ACC112 (cell line): ENCODE measurements around the gene UBE2H.
"Not testable (repeated sequence)": the region's sequence is repeated elsewhere in the genome, so short reads cannot be mapped to it uniquely, and the experiment has no call there.

Experiments used
- H2AFZ ChIP-seq: fragments of 200-600 bp; sonication (generic); one replicate; pipeline ENCODE4 v1.6.0; 2017; ENCODE audit warnings: antibody characterized with exemption, low read length; ENCODE audit not compliant: unreplicated experiment
- H3K27ac ChIP-seq: fragments of 200-600 bp; sonication (generic); 2 replicates; pipeline ENCODE4 v1.5.1; 2014; ENCODE audit warnings: low read depth, mild to moderate bottlenecking, antibody characterized with exemption, low read length, moderate library complexity
- H3K27me3 ChIP-seq: fragments of 200-600 bp; sonication (generic); 2 replicates; pipeline ENCODE4 v1.6.1; 2014; ENCODE audit warnings: mild to moderate bottlenecking, antibody characterized with exemption, low read length, moderate library complexity, mixed read lengths; ENCODE audit not compliant: insufficient read depth
- H3K36me3 ChIP-seq: fragments of 200-600 bp; sonication (generic); 2 replicates; pipeline ENCODE4 v1.6.1; 2016; ENCODE audit warnings: mild to moderate bottlenecking, antibody characterized with exemption, low read length, moderate library complexity, mixed read lengths; ENCODE audit not compliant: insufficient read depth
- H3K4me1 ChIP-seq: fragments of 200-600 bp; sonication (generic); one replicate; pipeline ENCODE4 v1.6.1; 2016; ENCODE audit warnings: low read length, mixed read lengths; ENCODE audit not compliant: insufficient read depth, unreplicated experiment, control insufficient read depth
- H3K4me3 ChIP-seq: fragments of 200-600 bp; sonication (generic); 2 replicates; pipeline ENCODE4 v1.5.1; 2014; ENCODE audit warnings: mild to moderate bottlenecking, low read depth, low read length
- H3K79me2 ChIP-seq: fragments of 200-600 bp; sonication (generic); one replicate; pipeline ENCODE4 v1.6.0; 2016; ENCODE audit warnings: low read length; ENCODE audit not compliant: control insufficient read depth, unreplicated experiment, insufficient read depth

The UBE2H gene

DNA sequence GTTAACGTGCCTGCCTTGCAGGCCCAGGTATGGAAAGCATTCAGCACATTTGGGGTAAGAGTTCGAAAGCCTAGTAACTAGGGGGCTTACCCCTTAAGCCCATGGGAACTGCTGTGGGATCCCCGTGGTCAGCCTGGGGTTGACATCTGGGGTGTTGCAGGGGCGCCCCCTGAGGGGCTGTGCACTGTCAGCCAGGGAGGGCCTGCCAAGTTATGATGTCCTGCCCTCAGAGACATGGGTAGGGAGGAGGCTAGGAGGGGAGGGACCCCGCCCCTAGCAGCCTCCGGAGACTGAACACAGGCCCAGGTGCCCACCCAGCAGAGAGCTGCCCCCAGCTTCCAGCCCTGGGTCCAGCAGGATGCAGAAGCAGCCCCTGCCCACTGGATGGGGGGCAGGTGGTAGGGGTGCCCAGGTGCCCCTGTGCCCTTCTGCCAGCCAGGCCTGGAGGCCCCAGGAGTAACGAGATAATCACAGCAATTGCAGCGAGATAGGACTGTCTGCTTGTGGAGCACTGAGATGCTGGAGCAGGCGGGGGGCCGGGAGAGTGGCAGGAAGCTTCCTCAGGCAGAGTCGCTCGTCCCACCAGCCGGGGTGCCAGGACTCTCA is 153.3 kb downstream of the UBE2H start:
- Histone ChIP-seq H3K4me3 (no peak overlapping the region), H3K36me3 (no peaks in the 10 kb centered on the region), H3K4me1 (no peaks in the 10 kb centered on the region), H3K27ac (no peak overlapping the region), H3K27me3 (no peaks in the 10 kb centered on the region), H2AFZ (no peak overlapping the region), H3K79me2 (no peaks in the 10 kb centered on the region)

DNA sequence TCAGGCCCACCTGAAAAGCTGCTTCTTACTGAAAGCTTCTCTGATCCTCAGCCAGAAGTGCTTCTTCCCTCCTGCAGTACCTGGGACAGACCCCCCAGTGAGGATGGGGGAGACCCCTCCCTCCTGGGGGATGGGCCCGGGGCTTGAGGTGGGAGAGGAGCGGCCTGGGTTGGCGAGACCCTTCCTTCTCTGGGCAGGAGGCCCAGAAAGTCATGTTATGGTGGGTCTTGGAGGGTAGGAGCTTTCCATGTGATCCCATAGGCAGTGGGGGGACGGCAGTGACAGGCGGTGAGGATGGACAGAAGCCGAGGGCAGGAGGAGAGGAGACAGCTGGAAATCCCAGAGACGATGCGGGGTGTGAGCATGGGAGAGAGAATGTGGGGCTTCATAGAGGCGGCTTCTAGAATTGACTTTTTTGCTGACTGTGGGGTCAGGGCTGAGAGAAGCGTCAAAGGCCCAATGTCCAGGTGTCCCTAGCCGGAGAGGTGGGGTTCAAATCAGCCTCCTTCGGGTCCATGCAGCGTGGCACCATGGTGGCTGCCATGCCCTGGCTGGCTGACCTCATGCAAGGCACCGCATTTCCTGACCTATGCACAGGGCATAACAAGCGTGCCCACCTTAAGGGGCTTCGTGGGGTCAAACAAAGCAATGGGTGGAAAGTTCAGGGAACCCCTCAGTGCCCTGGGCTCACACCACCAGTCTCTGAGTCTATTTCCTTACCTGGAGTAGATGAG is 154.0 kb downstream of the UBE2H start:
- Histone ChIP-seq H3K79me2 (no peaks in the 10 kb centered on the region), H3K4me3 (no peak overlapping the region), H3K4me1 (no peaks in the 10 kb centered on the region), H3K27ac (no peak overlapping the region), H3K36me3 (no peaks in the 10 kb centered on the region), H2AFZ (no peak overlapping the region), H3K27me3 (no peaks in the 10 kb centered on the region)

DNA sequence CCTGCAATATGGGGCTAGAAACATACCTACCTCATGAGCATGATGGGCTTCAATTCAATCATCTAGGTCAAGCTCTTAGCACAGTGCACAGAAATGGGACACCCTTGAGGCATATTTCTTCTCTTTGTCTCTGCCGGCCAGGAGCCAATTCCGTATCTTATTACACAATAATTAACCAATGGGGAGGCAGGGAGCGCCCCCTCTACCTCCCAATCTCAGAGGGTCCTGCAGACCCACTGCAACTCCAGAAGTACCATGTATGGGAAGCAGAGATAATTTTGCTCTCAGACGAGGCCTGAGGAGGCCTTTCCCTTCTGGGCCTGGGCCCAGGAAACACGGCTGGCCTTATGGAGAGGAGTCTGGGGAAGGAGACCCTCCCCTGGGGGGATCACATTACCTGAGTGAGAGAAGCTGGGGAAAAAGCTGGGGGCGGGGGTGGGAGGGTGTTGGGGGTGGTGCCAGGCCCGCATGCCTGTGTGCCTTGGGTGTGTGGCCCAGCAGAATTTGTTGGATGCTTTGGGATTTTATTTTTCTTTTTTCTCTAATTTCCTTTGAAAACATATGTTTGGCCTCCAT is 155.5 kb downstream of the UBE2H start:
- no peaks in the 10 kb centered on the region for H3K36me3 ChIP-seq
- H3K4me1 ChIP-seq, result no peaks in the 10 kb centered on the region
- no peaks in the 10 kb centered on the region for H3K79me2 ChIP-seq
- no peak overlapping the region for H3K4me3 ChIP-seq
- H2AFZ ChIP-seq, result no peak overlapping the region
- H3K27ac ChIP-seq, result no peak overlapping the region
- no peaks in the 10 kb centered on the region for H3K27me3 ChIP-seq

DNA sequence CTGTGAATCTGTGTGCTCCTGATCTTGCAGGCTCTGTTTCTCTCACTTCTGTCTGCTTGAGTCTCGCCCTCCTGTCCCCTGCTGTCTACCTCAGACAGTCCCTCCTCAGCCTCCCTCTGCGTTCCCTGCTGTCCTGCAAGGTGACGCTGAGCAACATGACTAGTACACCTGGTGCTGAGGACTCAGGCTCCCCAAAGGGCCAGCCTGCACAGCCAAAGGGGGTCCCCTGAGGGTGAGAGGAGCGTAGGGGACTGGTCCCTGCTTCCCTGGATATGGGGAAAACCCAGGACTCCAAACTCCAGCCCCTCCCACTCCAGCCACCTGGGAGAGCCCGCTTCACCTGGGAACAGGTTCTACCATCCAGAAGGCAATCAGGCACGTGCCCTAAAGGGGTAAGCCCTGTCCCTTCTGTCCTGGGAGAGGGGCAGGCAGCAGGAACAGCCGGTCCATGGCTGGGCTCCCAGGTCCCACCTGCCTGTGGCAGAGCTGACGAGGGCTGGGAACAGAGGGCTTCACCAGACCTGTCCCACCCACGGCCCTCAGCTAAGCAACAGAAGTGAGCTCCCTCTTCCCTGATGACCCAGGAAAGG is 156.5 kb downstream of the UBE2H start:
- Histone ChIP-seq H3K4me1 (no peaks in the 10 kb centered on the region), H3K36me3 (no peaks in the 10 kb centered on the region), H2AFZ (no peak overlapping the region), H3K79me2 (no peaks in the 10 kb centered on the region), H3K27me3 (no peaks in the 10 kb centered on the region), H3K4me3 (no peak overlapping the region), H3K27ac (no peak overlapping the region)

DNA sequence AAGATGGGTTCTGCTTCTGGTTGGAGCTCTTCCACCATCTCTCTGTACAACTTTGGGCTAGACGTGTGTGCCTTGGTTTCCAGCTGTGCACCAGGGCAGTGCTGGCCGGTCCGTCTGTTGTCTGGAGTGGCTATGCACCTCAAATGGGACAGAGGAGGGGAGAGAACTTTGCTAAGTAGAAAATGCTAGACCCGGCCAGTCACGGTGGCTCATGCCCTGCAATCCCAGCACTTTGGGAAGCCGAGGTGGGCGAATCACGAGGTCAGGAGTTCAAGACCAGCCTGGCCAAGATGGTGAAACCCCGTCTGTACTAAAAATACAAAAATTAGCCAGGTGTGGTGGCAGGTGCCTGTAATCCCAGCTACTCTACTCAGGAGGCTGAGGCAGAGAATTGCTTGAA is 158.3 kb downstream of the UBE2H start:
- H3K27ac ChIP-seq, H3K27me3 ChIP-seq, H3K79me2 ChIP-seq, H2AFZ ChIP-seq, H3K4me1 ChIP-seq, H3K36me3 ChIP-seq, H3K4me3 ChIP-seq: not testable (repeated sequence)

DNA sequence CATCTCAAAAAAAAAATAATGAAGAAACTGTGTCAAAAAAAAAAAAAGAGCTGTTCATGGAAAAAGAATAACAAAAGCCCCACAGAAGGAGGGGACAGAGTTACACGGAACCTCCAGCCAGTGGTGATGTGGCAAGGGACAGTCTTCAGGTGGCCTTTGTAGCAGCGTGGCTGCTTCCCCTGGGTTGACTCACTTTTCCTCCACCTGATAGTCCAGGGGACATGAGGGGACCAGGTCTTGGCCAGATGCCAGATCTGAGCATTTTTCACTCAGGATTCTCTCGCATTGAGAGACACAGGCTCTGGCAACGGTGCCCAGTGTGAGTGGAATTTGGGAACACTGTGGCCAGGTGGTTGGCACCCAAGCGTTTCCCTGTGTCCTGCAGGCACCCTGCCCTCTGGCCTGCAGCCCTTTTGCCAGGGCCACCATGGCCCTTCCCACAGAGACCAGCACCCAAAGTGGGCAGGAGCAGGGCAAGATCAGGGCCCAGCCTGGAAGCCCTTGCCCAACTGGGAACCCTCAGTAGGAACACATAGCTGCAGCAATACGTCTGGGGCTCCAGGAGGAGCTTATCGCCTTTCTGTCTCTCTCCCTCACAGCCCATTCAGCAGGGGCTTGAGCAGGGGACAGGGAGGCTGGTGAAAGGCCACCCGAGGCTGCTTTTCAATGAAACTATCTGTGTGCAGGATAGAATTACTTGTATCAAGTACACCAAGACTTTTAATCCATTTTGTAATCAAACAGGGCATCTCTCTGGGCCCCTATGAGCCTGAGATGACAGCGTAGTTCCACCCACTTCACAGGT is 159.1 kb downstream of the UBE2H start:
- no peak overlapping the region for H3K4me3 ChIP-seq
- H2AFZ ChIP-seq, result no peak overlapping the region
- H3K27me3 ChIP-seq, result no peaks in the 10 kb centered on the region
- H3K36me3 ChIP-seq, result no peaks in the 10 kb centered on the region
- no peaks in the 10 kb centered on the region for H3K79me2 ChIP-seq
- H3K27ac ChIP-seq, result no peak overlapping the region
- no peaks in the 10 kb centered on the region for H3K4me1 ChIP-seq

DNA sequence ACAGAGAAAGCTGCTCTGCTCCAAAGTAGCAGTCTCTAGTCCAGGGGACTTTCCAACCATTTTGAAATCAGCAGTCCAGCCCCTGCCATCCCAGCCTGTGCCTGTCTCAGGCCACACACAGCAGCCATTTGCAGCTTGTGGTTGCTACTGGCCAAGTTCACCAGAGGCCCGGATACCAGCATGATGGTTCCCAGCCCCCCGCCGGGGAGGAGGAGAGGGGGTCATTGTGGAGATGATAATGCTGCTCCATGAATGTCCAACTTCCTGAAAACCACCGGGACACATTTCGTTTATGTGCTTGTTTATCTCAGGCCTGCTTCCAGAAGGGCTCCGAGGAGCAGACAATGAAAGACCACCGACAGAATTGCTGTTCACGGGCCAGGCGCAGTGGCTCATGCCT is 160.0 kb downstream of the UBE2H start:
- Histone ChIP-seq H3K4me3 (no peak overlapping the region), H3K27ac (no peak overlapping the region), H2AFZ (no peak overlapping the region), H3K4me1 (no peaks in the 10 kb centered on the region), H3K27me3 (no peaks in the 10 kb centered on the region), H3K36me3 (no peaks in the 10 kb centered on the region), H3K79me2 (no peaks in the 10 kb centered on the region)

DNA sequence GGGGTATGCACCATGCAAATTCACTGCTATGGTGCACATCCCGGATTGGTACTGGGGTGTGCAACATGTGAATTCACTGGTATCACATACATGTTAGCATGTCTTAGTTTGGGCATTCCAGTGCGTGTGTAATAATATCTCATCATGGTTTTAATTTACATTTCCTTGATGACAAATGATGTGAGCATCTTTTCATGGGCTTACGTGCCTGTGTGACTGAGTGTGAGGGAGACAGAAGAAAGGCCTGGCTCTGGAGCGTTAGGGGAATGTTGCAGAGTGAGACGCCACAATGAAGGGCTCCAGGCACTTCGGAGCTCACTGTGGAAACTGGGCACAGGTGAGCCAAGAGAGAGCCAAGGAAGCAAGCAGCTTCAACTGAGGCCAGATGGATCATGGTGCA is 162.6 kb downstream of the UBE2H start:
- no peaks in the 10 kb centered on the region for H3K4me1 ChIP-seq
- no peaks in the 10 kb centered on the region for H3K36me3 ChIP-seq
- H3K27me3 ChIP-seq, result peaks cover 13% of the 10 kb centered on the region
- H3K27ac ChIP-seq, result no peak overlapping the region
- H2AFZ ChIP-seq, result no peak overlapping the region
- no peaks in the 10 kb centered on the region for H3K79me2 ChIP-seq
- no peak overlapping the region for H3K4me3 ChIP-seq

DNA sequence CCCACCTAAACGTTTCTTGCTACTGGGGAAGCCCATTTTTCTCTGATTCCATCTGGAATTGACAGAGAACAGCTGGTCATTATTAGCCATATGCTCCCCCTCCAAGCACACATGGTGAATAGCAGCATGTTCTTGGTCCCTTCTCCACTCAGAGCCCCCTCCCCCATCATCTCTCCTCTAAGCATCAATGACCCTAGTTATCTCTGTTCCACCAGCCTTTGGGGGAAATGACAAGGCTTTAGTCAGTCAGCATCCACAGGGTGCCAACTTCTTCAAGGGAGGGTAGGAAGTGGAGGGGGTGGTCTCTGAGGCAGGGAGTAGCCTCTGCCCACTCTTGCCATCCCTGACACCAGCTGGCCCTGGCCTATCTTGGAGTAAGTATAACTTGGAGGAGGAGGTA is 163.1 kb downstream of the UBE2H start:
- no peak overlapping the region for H2AFZ ChIP-seq

DNA sequence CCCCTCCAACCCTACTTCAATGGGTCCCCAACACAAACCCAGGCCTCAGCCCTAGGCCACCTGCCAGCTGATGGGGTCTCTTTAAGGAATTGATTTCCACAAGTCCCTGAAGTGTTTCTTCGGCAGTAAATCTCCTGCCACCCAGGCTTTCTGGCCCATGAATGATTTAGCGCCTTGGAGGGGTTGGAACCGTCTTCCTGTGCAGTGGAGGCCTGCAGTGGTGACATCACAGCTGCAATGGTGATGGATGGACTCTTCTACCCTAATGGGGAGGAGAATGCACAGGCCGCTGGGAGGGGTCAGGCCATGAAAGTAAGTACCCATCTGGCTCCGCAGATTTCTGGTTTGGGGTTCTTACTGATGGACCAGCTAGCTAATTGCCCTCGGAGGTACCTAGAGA is 163.8 kb downstream of the UBE2H start:
- Histone ChIP-seq H3K27me3 (peaks cover 25% of the 10 kb centered on the region), H3K4me1 (no peaks in the 10 kb centered on the region), H2AFZ (no peak overlapping the region), H3K36me3 (no peaks in the 10 kb centered on the region), H3K4me3 (no peak overlapping the region), H3K79me2 (no peaks in the 10 kb centered on the region), H3K27ac (no peak overlapping the region)

More for the DNA sequence above, 163.1 kb downstream of the UBE2H start:
- Histone ChIP-seq H3K4me3 (no peak overlapping the region), H3K4me1 (no peaks in the 10 kb centered on the region), H3K27me3 (peaks cover 18% of the 10 kb centered on the region), H3K36me3 (no peaks in the 10 kb centered on the region), H3K79me2 (no peaks in the 10 kb centered on the region), H3K27ac (no peak overlapping the region)
